Stimulated activated naive CD8-positive, alpha-beta T cell treated with anti-CD3 and anti-CD28 coated beads, Interleukin-15, Interleukin-2, amounts not matched to agents 100 ng/mL and 50 ng/mL, for 24 hours (primary cell): ENCODE data around the gene ARID3C.
A peak's percentile ranks its signal among the peaks of the same experiment; 100 is the strongest.

Source experiments
- H3K27ac Mint-ChIP-seq: one replicate; pipeline ENCODE4 v1.8.0; 2021; ENCODE audit warnings: mild to moderate bottlenecking, mixed read lengths
- H3K27me3 Mint-ChIP-seq: one replicate; pipeline ENCODE4 v1.8.0; 2021; ENCODE audit warnings: mixed read lengths
- H3K36me3 Mint-ChIP-seq: one replicate; pipeline ENCODE4 v1.8.0; 2021; ENCODE audit warnings: low read depth, mixed read lengths
- H3K4me1 Mint-ChIP-seq: one replicate; pipeline ENCODE4 v1.8.0; 2021; ENCODE audit warnings: low read depth, mixed read lengths
- H3K4me3 Mint-ChIP-seq: one replicate; pipeline ENCODE4 v1.8.0; 2021; ENCODE audit warnings: mild to moderate bottlenecking, mixed read lengths
- H3K9me3 Mint-ChIP-seq: one replicate; pipeline ENCODE4 v1.8.0; 2021; ENCODE audit warnings: mixed read lengths

Gene ARID3C, protein sequence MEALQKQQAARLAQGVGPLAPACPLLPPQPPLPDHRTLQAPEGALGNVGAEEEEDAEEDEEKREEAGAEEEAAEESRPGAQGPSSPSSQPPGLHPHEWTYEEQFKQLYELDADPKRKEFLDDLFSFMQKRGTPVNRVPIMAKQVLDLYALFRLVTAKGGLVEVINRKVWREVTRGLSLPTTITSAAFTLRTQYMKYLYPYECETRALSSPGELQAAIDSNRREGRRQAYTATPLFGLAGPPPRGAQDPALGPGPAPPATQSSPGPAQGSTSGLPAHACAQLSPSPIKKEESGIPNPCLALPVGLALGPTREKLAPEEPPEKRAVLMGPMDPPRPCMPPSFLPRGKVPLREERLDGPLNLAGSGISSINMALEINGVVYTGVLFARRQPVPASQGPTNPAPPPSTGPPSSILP

DNA sequence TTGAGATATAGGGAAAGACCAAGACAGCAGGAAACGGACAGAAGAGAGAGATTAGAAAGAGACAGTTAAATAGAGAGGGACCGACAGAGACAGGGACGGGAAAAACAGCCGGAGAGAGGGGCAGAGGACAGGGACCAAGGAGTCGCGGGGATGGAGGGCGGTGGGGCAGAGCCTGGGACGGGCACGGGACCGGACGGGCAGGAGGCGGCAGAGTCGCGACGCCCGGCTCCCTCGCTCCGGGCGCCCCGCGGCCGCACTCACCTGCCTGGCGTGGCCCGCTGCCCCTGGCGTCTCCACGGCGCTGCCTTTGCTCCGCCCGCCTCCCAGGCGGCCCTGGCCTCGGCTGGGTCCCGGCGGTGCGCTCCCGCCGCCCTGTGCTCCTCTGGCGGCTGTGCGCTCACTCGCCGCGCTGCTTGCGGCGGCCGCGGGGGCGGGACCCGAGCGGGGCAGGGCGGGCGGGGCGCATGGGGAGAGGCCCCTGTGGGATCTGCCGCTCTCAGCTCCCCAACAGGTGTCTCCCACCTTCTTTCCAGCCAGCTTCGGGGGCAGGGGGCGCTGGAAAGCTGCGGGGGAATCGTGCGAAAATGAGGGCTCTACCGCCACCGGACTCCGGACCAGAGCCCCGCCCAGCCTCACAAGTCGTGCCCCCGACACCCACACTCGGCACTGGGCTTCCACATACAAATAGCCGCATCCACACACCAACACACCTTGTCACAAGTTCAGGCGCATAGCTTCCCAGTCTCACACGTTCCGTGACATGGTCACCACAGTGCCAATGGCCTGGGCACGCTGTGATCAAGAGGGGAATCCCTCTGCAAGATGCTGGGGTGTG lies at the start of gene ARID3C:
TSS of gene ARID3C (minus strand) at position 411 of the 835 bp plus-strand sequence. CDS start 1,052 bp downstream, outside the sequence.
- H3K27ac Mint-ChIP-seq = no peak within 1 kb of the TSS
- H3K4me1 Mint-ChIP-seq = peaks cover 16% of the 10 kb centered on the region
- peaks cover 59% of the 10 kb centered on the region for H3K27me3 Mint-ChIP-seq
- H3K9me3 Mint-ChIP-seq = no peaks in the 10 kb centered on the region
- H3K4me3 Mint-ChIP-seq = peak within 1 kb of the TSS; percentile 80
- peaks cover 1% of the 10 kb centered on the region for H3K36me3 Mint-ChIP-seq

DNA sequence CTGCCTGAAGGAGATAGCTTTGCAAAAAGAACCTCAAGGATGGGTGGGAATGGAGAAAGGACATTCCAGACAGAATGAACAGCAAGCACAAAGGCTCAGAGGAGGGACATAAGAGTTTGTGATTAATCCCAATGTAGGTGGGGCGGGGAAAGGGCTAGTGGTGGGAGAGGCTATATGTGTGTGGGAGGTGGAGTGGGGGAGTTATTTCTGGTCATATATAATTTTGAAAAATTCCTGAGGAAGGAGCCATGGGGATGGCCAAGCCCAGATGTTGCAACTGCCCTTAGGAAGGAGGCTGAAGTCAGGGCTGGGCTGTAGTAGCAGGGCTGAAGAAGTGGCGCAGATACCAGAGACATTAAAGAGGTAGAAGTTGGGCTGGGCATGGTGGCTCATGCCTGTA lies 47.0 kb upstream of the ARID3C start:
- H3K4me3 Mint-ChIP-seq = no peak overlapping the region
- no peak overlapping the region for H3K27ac Mint-ChIP-seq

DNA sequence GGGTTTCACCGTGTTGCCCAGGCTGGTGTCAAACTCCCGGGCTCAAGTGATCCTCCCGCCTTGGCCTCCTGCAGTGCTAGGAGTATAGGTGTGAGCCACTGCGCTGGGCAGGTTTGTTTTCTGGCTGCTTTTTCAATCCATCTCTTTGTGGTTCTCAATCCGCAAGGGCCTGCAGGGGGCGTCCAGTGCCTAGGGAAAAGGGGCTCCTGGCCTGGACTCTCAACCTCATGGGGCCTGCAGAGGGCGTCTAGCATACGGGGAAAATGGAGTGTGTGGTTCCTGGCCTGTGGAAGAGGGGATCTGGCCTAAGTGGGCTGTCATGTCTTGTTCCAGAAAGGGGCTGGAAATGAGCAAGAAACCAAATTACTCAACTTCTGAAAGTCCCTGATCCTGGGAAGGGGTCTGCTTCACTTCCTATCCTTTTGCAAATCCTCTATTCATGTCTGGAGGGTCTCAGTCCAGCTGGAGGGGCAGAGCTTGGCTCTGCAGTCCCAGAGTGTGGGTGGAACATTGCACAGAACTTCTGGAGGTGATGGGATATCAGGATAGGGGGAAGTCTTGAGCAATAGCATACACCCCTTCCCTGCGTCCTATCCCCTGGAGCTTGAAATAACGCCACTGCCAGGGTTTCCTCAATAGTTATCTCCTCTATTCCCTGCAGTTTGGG lies 46.3 kb upstream of the ARID3C start:
- H3K27ac Mint-ChIP-seq = no peak overlapping the region
- H3K4me1 Mint-ChIP-seq = no peaks in the 10 kb centered on the region
- no peaks in the 10 kb centered on the region for H3K27me3 Mint-ChIP-seq
- no peaks in the 10 kb centered on the region for H3K36me3 Mint-ChIP-seq
- H3K9me3 Mint-ChIP-seq = peaks cover 8% of the 10 kb centered on the region
- H3K4me3 Mint-ChIP-seq = no peak overlapping the region

More for the DNA sequence above, 47.0 kb upstream of the ARID3C start:
- no peaks in the 10 kb centered on the region for H3K4me1 Mint-ChIP-seq
- no peaks in the 10 kb centered on the region for H3K36me3 Mint-ChIP-seq
- peaks cover under 1% of the 10 kb centered on the region for H3K9me3 Mint-ChIP-seq
- no peaks in the 10 kb centered on the region for H3K27me3 Mint-ChIP-seq

DNA sequence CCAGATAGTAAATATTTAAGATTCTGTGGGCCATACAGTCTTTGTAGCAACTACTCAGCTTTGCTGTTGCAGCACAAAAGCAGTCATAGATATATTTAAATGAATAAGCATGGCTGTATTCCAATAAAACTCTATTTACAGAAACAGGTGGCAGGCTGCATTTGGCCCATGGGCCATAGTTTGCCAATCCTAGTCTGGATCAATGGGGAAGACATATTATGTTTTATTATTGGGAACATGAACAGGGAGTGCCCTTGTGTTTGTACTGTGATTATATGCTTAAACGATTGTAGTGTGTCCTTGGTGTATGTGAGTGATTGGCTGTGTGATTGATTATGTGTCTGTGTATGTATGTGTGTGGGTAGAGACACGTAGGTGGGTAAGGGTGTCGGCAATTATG lies 45.6 kb upstream of the ARID3C start:
- H3K36me3 Mint-ChIP-seq = peaks cover 4% of the 10 kb centered on the region
- no peaks in the 10 kb centered on the region for H3K4me1 Mint-ChIP-seq
- no peak overlapping the region for H3K27ac Mint-ChIP-seq
- H3K27me3 Mint-ChIP-seq = no peaks in the 10 kb centered on the region
- peaks cover 11% of the 10 kb centered on the region for H3K9me3 Mint-ChIP-seq
- no peak overlapping the region for H3K4me3 Mint-ChIP-seq

DNA sequence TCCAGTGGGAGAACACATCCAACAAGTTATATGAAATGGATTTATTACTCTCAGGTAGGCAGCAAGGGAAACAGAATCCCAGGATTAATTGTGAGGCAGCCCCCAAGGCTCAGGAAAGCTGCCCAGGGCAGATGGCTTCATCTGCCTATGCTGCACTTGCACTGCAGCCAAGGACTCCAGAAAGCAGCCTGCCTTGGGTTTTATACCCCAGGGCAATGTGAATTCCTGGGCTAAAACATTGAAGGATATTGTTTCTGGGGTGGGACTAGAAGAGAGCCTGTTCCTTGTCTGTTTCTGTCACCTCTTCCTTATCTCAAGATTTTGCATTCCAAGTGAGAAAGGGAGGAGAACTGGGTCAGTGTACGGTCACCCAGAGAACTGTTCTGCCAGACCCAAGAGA lies 42.4 kb upstream of the ARID3C start:
- Mint-ChIP-seq H3K27ac (no peak overlapping the region), H3K4me1 (no peaks in the 10 kb centered on the region), H3K27me3 (no peaks in the 10 kb centered on the region), H3K36me3 (peaks cover 9% of the 10 kb centered on the region), H3K9me3 (peaks cover 16% of the 10 kb centered on the region), H3K4me3 (no peak overlapping the region)

DNA sequence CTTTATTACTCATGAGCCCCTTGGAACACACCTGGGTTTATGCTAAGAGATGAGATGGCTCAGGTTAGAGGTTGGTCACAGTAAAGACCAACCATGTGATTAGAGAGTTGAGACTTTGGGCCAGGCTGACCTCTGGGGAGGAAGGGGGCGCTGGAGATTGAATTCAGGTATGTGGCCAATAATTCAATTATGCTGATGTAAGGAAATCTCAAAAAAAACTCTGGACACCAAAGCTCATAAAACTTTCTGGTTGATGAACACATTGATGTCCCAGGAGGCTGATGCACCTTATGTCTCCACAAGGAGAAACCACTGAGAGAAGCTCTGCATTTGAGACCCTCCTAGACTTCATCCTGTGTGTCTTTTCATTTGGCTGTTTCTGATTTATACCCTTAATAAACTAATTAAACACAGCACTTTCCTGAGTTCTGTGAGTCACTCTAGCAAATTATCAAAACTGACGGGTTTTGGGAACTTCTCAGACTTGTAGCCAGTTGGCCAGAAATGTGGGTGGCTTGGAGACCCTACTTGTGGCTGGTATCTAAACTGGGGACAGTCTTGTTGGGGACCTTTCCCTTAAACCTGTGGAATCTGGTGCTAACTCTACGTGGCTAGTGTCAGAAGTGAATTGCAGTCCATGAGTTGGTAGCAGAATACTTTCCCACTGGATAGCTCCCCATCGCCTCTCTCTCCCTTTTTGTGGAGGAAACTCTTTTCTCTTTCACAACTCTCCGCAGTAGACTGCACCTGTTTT lies 41.1 kb upstream of the ARID3C start:
- H3K4me3 Mint-ChIP-seq = no peak overlapping the region
- no peak overlapping the region for H3K27ac Mint-ChIP-seq
- H3K36me3 Mint-ChIP-seq = peaks cover 9% of the 10 kb centered on the region
- no peaks in the 10 kb centered on the region for H3K27me3 Mint-ChIP-seq
- peaks cover 3% of the 10 kb centered on the region for H3K4me1 Mint-ChIP-seq
- peaks cover 16% of the 10 kb centered on the region for H3K9me3 Mint-ChIP-seq

DNA sequence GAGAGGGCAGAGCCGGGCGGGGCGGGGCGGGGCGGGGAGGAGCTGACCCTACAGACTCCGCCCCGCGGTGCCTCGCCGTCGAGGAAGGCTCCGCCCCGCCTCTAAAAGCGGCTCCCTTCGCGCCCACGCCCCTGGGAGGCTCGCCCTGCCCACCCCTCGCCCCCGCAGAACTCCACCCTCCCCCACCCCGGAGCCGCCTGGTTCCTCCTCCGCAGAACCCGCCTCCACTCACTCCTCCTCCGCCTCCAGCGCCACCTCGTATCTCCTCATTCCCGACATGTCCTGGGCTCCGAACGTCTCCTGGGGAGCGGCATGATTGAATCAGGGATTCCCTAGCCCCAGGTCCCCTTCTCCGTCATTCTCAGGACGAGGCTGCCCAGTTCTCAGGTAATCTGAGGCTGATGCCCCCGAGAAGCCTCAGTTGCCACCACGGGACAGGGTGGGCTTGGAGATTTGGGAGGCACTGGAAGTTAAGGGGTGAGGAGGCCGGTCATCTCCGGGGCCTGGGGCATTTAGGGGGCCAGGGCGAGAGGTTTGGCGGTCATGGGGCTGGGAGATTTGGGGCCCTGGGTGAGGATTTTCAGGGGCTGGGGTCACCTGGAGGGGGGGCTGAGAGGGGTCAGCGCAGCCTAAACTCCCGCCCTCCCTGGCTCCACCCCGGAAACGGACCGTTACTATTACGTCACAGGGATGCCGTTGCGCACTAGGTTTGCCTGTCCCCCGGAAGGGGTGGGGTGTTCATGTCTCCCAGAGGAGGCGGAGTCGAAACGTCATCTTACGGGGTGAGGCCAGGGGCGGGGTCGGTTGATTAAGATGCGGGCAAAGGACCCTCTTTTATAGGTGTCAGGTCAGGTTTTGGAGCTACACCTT lies 36.8 kb upstream of the ARID3C start:
- peaks cover 12% of the 10 kb centered on the region for H3K9me3 Mint-ChIP-seq
- H3K4me1 Mint-ChIP-seq = peaks cover 28% of the 10 kb centered on the region
- H3K27me3 Mint-ChIP-seq = no peaks in the 10 kb centered on the region
- H3K4me3 Mint-ChIP-seq = peak overlapping the region; percentile 86
- H3K27ac Mint-ChIP-seq = peak overlapping the region; percentile 73
- H3K36me3 Mint-ChIP-seq = peaks cover 9% of the 10 kb centered on the region

DNA sequence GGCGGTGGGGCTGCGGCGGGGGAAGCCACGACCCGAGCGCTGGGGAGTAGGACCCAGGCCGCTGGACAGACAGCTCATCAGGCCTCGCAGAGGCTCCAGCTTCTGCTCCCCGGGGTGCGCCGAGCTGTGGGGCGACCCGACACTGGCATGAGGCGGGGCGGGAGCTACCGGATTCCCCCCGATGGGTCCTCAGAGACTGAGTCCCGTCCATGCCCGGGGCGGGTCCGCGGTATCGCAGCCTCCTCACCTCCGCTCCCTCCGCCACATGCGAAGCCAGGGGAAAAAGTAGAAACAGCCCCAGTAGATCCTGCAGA lies 36.2 kb upstream of the ARID3C start:
- Mint-ChIP-seq H3K27me3 (no peaks in the 10 kb centered on the region), H3K27ac (no peak overlapping the region), H3K36me3 (peaks cover 9% of the 10 kb centered on the region), H3K4me3 (peak overlapping the region; percentile 86), H3K4me1 (peaks cover 28% of the 10 kb centered on the region), H3K9me3 (peaks cover 8% of the 10 kb centered on the region)

DNA sequence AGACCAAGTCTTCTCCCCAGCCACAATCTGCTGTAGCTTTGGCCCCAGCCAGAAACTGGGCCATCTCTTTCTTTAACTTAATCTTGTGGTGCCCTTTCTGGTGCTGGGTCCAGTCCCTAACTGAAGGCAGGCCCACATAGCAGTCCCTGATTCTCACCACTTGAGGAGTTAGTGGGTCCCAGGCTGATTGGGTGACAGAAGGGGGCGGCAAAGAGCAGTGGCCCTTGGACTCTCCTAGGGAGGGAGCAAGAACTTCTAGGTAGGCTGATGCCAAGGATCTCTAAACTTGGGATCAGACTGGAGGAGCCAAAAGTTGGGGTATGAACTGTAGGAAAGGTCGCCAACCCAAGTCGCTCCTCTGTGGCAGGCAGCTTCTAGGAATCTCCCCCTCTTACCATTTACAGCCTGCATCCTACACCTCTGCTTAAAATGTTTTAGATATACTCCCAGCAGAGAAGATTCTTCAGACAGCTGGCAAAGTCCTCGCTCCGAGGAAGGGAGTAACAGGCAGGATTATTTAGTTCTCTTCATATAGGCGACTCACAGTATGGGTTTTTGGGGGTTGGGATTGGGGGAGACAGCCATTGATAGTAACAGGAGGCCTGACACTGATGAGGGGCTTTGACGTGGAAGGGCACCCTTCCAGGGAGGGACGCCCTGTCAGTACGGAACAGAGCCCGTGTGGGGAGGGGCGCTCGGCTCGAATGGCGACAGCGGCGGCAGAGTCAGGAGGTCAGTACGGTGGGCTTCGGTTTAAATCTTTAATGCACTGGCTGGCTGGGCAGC lies 35.6 kb upstream of the ARID3C start:
- peaks cover 28% of the 10 kb centered on the region for H3K4me1 Mint-ChIP-seq

DNA sequence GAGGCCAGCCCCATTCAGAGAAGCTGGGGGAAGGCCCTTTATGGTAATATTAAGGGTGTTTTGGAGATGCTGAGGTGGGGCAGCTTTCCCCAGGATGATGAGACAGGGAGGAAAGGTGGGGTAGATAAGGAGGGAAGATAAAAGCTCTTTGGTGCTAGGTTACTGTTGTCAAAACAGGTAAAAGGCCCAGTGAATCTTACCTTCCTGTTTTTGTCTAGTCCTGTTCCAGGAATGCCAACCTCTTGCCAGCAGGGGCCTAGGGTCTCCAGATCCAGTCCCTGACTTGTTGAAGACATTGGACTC lies 34.4 kb upstream of the ARID3C start:
- no peaks in the 10 kb centered on the region for H3K27me3 Mint-ChIP-seq
- H3K4me3 Mint-ChIP-seq = no peak overlapping the region
- no peaks in the 10 kb centered on the region for H3K9me3 Mint-ChIP-seq
- H3K36me3 Mint-ChIP-seq = no peaks in the 10 kb centered on the region
- peaks cover 28% of the 10 kb centered on the region for H3K4me1 Mint-ChIP-seq
- peak overlapping the region; percentile 9 for H3K27ac Mint-ChIP-seq

More for the DNA sequence above, 35.6 kb upstream of the ARID3C start:
- Mint-ChIP-seq H3K27me3 (no peaks in the 10 kb centered on the region), H3K27ac (peak overlapping the region; percentile 62), H3K9me3 (peaks cover 5% of the 10 kb centered on the region), H3K4me3 (peak overlapping the region; percentile 86), H3K36me3 (peaks cover 5% of the 10 kb centered on the region)

DNA sequence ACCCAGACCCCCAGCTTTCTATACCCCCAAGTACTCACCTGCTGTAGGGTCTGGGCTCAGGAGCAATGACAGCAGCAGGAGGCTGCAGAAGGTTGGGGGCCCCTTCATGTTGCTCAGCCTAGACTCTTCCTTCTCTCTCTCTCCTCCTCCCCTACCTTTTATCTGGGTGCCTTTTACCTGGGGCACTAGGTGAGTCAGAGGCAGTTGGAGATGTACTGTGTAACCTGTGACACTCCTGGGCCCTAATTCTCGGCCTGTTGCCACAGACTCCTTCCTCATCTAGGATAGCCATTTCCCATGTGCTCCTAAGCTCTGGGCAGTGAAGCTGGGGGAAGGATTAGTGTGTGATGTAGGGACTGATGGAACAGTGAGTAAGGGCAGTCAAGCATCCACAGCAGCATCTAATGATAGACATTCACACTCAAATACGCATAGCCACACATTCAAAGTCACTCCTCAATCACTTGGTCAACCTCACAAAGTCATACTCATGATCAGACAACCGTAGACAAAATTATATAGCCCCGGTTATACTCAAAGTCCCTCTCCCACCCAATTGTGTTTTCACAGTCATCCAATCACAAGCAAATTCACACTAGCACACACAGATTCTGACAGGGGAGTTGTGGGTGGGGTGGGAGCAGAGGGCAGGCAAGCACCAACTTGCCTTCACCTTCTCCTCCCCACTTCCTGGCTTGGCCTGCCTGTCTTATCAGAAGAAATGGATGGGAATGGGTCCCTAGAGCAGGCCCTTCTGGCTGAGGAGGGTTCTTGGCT lies 33.8 kb upstream of the ARID3C start, which contains the start of gene CCL27:
TSS of gene CCL27 (minus strand) at position 132 of the 777 bp plus-strand sequence. CDS start at position 108, 24 bp downstream.
- Mint-ChIP-seq H3K36me3 (no peaks in the 10 kb centered on the region), H3K4me1 (peaks cover 28% of the 10 kb centered on the region), H3K4me3 (no peak within 1 kb of the TSS), H3K9me3 (no peaks in the 10 kb centered on the region), H3K27ac (peak within 1 kb of the TSS; percentile 9), H3K27me3 (no peaks in the 10 kb centered on the region)

DNA sequence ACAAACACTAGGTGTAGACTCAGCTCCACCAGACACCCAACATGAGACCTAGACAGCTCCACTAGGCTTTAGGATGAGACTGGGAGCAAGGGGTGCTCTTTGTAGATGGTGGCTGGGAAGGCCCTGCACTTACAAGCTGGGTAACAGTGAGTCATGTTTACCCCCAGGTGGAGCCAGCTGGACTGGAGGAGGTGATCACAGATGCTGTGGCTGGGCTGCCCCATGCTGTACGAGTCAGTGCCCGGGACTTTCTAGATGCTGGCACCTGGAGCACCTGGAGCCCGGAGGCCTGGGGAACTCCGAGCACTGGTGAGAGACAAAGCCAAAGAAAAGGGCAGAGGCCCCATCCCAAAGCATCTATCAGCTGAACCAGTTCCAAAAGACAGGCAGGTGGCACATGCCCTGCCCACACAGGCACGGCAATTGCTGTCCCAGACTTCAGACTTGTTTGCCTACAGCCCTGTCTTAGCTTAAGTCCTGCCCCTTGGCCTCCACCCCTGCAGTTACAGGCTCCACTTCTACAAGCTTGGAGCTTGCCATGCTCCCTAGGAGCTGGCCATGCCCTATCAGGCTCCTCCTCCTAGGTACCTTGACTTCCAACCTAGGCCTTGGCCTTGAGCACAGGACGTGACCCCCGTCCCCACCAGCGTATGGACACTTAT lies 30.9 kb upstream of the ARID3C start:
- H3K36me3 Mint-ChIP-seq = no peaks in the 10 kb centered on the region
- peaks cover 23% of the 10 kb centered on the region for H3K4me1 Mint-ChIP-seq
- no peaks in the 10 kb centered on the region for H3K9me3 Mint-ChIP-seq
- H3K27ac Mint-ChIP-seq = no peak overlapping the region
- no peak overlapping the region for H3K4me3 Mint-ChIP-seq
- H3K27me3 Mint-ChIP-seq = no peaks in the 10 kb centered on the region
